NCI-H2196 treated with DMSO at 0.1 percent for 48 hours (cell line): ENCODE data around the gene IFT122.
"Not testable (repeated sequence)": the region's sequence is repeated elsewhere in the genome, so short reads cannot be mapped to it uniquely, and the experiment has no call there.

ENCODE experiments used
- DNase-seq: peaks from one replicate; lab custom pipeline; 2025; ENCODE audit not compliant: unreplicated experiment; lab: John Stamatoyannopoulos, UW

IFT122 gene

DNA sequence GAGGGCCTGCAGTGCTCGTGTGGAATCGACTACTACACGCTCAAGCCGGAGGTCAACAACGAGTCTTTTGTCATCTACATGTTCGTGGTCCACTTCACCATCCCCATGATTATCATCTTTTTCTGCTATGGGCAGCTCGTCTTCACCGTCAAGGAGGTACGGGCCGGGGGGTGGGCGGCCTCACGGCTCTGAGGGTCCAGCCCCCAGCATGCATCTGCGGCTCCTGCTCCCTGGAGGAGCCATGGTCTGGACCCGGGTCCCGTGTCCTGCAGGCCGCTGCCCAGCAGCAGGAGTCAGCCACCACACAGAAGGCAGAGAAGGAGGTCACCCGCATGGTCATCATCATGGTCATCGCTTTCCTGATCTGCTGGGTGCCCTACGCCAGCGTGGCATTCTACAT, 92.2 kb downstream of the IFT122 start:
- no peak for DNase-seq

DNA sequence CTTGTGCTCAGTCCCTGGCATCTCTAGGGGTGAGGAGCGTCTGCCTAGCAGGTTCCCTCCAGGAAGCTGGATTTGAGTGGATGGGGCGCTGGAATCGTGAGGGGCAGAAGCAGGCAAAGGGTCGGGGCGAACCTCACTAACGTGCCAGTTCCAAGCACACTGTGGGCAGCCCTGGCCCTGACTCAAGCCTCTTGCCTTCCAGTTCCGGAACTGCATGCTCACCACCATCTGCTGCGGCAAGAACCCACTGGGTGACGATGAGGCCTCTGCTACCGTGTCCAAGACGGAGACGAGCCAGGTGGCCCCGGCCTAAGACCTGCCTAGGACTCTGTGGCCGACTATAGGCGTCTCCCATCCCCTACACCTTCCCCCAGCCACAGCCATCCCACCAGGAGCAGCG, 93.4 kb downstream of the IFT122 start:
- DNase-seq: no peak

DNA sequence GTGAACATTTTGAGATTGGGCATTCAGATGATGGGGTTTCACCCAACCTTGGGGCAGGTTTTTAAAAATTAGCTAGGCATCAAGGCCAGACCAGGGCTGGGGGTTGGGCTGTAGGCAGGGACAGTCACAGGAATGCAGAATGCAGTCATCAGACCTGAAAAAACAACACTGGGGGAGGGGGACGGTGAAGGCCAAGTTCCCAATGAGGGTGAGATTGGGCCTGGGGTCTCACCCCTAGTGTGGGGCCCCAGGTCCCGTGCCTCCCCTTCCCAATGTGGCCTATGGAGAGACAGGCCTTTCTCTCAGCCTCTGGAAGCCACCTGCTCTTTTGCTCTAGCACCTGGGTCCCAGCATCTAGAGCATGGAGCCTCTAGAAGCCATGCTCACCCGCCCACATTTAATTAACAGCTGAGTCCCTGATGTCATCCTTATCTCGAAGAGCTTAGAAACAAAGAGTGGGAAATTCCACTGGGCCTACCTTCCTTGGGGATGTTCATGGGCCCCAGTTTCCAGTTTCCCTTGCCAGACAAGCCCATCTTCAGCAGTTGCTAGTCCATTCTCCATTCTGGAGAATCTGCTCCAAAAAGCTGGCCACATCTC, 94.5 kb downstream of the IFT122 start:
- DNase-seq: no peak

DNA sequence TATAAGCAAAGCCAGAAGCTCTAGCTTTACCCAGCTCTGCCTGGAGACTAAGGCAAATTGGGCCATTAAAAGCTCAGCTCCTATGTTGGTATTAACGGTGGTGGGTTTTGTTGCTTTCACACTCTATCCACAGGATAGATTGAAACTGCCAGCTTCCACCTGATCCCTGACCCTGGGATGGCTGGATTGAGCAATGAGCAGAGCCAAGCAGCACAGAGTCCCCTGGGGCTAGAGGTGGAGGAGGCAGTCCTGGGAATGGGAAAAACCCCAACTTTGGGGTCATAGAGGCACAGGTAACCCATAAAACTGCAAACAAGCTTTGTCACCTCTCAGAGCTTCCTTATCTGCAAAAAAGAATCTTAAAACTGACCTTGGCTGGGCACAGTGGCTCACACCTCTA, 95.1 kb downstream of the IFT122 start:
- DNase-seq: no peak

DNA sequence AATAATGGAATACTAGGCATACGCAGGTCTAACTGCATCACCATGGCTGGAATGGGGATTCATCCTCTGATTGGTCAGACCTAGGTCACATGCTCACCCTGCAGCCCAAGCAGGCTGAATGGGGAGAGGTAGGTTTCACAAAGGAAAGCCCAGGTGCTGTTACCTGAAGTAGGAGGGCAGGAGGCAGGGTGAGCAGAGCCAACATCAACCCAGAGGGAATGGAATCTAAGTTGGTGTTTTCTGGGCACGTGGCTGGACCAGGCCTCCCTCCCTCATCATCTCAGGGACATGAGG, 96.3 kb downstream of the IFT122 start:
- no peak for DNase-seq

DNA sequence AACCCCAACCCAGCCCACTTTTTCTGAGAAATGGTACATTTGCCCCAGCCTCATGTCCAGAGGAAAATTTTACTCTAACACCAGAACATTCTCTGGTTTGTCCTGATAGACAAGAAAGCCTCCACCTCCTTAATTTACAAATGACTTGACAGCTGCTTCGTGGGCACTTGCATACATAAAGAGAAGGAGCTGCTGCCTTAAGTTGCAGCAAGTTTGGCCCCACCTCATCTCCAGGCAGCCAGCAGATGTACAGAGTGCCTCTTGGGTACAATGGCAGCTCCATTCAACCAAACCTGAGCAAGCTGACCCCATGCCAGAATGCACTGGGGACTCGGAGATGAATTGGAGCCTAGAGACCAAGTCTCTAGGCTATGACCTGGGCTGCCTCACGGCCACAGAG, 96.8 kb downstream of the IFT122 start:
- no peak for DNase-seq

DNA sequence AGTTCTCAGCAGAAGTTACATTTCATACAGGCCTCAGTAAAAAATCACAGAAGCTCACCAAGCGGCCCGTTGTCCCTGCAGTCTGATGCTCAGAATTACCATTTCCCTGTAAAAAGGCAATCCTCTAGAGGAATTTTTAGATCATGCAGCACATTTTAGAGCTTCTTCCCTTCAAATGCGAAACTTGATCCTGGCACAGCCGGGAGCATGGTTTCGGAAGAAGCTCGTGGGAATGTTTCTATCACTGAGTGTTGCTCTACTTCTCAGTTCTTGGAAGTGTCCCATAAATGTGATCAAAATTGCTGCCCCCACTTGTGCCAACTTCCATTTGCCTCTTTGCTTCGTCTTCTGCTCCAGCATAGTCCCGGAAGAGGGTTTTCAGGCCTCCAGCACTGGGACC, 99.2 kb downstream of the IFT122 start:
- no peak for DNase-seq

DNA sequence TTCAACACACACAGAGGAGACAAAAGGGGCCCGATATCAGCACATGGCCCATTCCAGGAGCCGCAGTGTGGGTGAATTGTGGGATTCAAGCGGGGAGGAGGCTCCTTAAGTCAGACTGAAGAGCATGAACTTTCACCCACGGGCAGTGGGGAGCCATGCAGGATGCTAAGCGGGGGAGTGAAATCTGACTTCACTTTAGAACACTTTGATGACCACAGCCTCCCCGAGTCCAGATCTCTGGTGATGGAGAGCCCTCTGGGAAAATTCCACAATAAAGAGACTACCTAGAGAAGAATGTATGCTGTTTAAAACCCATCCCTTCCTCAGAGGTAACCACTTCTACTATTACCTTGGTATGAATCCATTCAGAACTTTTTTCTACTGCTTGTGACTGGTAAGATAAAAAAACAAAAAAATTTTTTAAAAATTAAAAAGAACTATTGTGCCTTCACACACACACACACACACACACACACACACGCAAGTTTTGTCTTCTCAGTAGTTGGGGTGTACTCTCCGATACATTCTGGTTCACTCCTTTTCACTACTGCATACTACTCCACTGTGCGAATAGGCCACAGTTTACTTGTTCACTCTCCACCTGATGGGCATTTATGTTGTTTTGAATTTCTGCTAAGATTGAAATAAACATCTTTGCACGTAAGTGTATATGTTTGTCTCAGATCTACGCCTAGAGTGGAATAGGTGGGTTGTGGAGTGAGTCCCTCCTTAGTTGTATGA, 100.9 kb downstream of the IFT122 start:
- no peak for DNase-seq

DNA sequence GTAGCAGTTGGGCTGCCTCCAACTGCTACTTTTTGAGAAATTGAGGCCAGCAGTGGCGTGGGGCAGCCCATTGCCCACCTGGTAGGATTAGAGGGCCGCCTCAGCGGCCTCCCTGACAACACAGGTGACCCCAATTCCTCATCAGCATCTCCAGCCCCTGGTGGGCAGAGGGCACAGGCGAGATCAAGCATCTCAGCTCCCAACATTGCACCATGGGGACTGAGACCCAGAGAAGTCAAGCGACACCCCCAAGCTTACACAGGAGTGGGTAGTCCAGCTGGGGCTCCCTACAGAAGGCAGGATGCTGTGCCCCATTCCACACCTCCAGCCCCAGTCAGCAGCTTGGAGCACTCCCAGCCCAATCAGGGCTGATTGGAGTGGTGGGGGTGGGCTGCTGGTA, 102.7 kb downstream of the IFT122 start:
- DNase-seq: no peak

DNA sequence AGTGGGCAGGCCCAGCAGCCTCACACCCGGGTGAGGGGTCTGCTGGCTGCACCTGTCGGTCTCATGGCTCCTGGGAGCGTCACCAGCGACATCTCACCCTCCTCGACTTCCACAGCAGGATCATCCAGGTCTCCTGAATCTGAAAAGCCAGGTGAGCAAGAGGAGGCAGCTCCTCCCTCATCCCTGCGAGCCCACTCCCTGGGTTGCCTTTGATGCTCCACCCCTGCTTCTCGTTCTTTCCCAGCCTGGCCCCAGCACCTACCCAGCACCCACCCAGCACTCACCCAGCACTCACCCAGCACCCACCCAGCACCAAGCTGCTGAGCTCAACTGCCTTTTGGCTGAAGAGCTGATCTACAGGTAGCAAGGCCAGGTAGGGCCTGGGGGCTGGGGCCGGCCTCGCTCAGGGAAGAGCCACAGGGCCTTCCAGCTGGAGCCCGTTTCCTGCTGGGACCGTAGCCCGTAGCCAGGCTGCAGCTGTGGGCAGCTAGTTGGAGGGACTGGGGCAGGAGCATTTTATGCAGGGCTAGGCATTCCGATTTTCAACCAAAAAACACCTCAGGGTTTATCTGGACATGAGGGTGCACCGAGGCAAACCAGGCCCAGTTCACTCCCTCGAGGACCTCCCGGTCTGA, 103.2 kb downstream of the IFT122 start, which contains the start of gene H1-8:
TSS of gene H1-8 (plus strand) at position 20 of the 635 bp plus-strand sequence. CDS start at position 64, 44 bp downstream.
- no peak for DNase-seq

DNA sequence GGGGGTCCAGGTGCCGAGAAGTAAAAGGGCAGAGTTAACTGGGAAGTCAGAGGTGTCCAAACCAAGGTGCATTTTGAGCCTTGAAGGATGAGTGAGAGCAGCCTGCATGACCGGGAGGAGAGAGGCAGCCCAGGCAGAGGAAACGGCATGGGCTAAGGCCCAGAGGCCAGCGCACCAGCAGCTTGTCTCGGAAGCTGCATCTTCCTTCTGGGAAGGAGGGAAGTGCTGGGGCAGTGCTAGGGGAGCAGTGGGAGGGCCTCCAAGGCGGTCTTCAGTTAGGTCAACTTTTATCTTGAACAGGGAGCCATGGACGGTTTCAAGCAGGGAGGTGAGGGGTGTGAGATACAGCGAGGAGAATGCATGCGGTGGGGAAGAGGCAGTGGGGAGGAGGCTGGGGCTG, 104.0 kb downstream of the IFT122 start:
- DNase-seq: no peak

DNA sequence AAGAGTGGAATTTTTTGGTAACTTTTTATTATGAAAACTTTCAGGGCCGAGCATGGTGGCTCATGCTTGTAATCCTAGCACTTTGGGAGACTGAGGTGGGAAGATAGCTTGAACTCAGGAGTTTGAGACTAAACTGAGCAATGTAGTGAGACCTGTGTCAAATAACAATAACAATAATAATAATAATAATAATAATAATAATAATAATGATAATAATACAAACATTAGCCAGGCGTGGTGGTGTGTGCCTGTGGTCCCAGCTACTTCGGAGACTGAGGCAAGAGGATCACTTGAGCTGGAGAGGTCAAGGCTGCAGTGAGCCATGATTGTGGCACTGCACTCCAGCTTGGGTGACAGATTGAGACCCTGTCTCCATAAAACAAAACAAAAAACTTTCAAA, 105.9 kb downstream of the IFT122 start:
- DNase-seq: not testable (repeated sequence)

DNA sequence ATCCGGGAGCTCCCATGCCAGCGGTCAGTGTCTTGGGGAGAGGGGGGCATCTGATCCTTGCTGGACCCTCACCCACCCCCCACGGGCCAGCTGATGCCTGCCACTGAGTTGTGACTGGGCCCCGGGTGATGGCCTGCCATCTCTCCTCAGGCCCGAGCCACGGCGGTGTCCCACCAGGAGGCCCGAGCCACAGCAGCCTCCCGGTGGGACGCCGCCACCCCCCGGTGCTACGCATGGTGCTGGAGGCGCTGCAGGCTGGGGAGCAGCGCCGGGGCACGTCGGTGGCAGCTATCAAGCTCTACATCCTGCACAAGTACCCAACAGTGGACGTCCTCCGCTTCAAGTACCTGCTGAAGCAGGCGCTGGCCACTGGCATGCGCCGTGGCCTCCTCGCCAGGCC, 107.2 kb downstream of the IFT122 start:
- no peak for DNase-seq

DNA sequence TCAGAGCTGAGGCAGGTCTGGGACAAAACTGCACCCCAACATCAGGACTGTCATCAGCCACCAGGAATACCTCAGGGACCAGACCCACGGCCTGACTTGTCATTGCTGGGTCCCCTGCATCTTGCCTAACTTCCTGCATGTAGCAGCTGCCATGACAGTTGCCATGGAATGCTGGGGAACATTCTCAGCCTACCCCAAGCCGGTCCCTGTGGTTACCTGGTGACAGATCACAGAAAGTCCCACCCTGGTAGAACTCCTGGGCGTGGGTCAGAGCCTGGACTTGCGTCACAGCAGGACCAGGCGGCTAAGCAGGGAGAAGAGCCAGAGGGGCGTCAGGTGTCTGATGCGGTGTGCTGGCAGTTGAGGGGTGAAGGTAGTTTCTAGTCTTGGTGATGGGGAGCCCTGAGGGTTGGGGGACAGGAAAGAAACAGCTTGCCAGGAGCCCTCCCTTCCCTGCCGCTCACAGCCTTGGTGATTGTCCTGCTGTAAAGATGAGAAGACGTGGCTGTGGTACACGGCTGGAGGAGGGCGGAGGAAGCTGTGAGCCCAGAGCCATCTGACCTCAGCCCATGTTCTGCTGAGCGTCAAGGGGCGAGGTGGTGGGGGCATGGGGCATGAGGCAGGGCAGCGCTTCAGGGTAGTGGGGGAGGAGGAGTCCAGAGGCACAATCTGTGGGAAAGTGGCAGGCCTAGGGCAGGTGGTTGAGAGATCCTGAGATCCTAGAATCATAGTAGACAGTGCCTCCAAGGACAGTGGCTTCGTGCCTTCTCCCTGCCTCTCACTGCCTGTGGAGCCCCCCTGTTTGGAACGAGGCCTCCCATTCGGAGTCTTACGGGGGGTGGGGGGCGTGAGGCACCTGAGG, 108.3 kb downstream of the IFT122 start:
- DNase-seq: no peak

DNA sequence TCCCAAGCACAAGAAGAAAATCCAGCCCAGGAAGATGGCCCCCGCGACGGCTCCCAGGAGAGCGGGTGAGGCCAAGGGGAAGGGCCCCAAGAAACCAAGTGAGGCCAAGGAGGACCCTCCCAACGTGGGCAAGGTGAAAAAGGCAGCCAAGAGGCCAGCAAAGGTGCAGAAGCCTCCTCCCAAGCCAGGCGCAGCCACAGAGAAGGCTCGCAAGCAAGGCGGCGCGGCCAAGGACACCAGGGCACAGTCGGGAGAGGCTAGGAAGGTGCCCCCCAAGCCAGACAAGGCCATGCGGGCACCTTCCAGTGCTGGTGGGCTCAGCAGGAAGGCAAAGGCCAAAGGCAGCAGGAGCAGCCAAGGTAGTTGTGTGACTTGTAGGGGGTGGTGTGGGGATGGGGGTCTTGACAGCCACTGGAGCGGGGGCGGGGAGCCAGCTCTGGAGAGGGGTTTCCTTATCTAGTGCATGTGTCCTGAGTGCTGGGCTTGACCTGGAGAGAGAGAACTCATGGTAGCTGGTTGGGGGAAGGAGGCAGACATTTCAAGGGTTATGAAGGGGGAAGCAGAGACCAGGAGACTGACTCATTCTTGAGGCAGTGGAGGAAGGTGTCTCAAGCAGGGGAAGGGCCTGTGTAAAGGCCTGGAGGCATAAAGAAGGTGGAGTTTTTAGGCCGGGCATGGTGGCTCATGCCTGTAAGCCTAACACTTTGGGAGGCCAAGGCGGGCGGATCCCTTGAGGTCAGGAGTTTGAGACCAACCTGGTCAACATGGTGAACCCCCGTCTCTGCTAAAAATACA, 109.2 kb downstream of the IFT122 start:
- no peak for DNase-seq

DNA sequence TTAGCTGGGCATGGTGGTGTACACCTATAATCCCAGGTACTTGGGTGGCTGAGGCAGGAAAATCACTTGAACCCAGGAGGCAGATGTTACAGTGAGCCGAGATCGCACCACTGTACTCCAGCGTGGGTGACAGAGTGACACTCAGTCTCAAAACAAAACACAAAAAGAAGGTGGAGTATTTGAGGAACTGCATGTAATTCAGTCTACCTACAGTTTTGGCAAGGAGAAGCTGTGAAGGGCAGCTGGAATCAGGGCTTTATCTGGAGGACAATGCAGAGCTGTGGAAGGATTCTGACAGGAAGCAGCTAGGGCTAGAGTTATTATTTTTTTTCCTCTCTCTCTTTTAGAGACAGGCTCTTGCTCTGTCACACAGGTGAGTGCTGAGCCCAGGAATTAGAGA, 109.8 kb downstream of the IFT122 start:
- no peak for DNase-seq

DNA sequence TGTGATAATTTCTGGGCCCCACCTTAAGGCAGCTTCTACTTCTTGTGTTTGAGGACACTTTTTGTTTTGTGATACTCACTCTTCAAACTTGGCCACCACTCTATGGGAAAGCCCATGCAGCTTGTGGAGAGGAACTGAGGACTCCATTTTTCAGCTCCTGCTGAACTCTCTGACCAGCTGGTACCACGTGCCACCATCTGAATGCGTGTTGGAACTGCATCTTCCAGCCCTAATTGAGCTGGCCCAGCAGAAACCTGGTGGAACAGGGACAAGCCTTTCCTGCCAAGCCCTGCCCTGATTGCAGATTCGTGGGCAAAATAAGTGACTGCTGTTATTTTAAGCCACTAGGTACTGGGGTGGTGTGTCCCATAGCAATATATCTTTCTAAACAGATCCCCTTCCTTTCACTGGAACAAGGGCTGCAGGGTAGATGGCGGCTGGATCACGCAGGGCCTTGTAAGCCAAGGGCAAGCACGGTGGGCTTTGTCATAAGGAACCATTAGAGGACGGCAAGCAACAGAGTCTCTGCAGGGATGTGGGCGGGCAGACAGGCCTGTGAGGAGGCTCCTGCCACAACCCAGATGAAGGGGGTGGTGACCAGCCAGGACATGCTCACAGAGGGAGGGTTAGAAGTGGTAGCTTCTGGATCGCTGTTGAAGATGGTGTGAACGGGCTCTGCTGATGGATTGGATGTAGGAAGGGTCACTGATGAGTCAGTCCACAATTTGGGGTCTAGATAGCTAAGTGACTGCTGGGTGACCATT, 112.4 kb downstream of the IFT122 start:
- DNase-seq: no peak

DNA sequence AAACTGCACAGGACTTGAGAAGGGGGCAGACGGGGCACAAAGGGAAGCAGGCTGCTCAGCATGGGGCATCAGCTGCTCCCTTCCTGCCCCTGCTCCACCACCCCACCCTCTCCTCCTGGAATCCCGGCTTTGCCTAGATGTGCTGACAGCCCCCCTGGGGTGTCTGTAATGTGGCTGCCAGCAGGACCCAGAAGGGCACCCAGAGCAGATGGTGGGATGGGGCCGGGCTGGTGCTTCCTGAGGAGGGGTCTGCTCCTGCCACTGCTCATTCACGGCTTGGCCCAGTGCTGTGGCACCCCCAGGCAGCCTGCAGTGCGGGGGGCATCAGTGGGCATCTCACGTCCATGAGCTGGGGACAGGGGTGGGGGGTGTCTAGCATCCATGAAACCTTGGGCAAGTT, 113.1 kb downstream of the IFT122 start:
- no peak for DNase-seq

DNA sequence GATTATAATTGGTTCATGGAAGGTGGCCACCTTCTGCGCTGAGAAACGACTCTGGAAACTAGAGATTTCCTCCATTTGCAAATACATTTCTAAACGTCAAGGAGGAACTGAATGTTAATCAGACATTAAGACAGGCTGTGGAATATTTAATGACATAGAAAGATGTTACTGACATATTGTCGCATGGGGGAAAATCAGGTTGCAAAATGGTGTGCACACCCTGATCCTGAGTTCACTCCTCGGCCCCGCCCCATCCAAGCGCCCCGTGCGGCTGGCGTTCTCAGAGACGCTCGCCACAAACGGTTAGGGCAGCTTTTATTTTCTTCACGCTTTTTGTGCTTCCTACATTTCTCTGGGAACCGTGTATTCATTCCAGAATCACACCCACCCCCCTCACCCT, 113.7 kb downstream of the IFT122 start:
- no peak for DNase-seq
